T-helper 2 cell (primary cell): ENCODE measurements around the gene EIF3D.

ENCODE experiments used
- DNase-seq, 5 experiments: peaks; one replicate each; pipeline versions ENCODE4 v3.0.0 to v3.0.0-alpha.2; 2012 to 2022

Gene EIF3D

DNA sequence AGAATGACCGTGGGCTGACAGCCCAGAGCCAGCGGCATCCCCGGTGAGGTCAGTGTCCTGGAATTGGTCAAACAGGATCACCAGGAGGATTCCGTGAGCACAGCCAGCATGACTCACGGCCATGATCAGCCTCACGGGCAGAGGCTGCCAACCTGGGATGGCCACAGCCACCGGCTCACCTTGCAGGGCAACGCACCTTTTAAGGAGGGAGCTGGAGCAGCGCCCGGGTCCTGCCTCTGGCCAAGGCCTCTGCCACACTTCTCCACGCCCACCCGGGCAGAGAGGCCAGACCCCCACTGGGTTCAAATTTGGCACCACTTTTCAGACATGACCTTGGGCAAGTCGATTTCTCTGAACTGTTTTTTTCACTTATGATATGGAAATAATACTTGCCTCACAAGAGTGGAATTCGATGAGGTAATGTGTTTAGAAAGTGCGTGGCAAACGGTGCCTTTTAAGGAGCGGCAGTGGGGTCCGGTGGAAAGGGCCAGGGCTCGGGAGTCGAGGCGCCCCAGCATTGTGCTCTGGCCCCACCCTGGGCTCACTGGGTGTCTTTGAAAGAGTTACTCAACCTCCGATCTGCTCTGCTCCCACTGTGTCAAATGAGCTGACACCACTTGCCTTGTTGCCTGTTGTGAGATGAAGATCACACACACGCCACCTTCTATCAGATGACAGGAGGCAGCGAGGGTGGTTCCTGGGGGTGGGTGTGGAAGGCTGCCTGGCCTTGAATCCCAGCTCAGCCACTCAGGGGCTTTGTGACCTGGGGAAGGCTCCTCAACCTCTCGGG is 63.5 kb downstream of the EIF3D start:
- no peak for DNase-seq

GRCh38 chr22:36464715-36465231 is 64.2 kb downstream of the EIF3D start:
- DNase-seq: no peak

GRCh38 chr22:36463783-36464184 is 65.2 kb downstream of the EIF3D start:
- DNase-seq: no peak

GRCh38 chr22:36461665-36462649 is 67.0 kb downstream of the EIF3D start:
- DNase-seq: no peak
